ENCODE measurements around the gene ZBTB38. TPM values are rescaled to one million over a fixed set of nuclear protein-coding genes. Genes with fewer than 3 reads are reported as not detected.

Gene ZBTB38
- total and polyA plus RNA-seq, 2 donors (not counting 3 experiments of a cell fraction or from before 2014, with no cell fraction given), result 31.1 to 85.2 TPM

GRCh38 chr3:141391298-141391990, 23.1 kb downstream of the ZBTB38 start:
- DNase-seq (ENCODE audit: low read depth, low spot score) (no peak), FAIRE-seq (no peak)
- no peaks in the 10 kb centered on the region for H3K9me1 ChIP-seq (replicated peaks; ENCODE audit: control insufficient read depth, extremely low read depth, insufficient read depth, low read length)
- TF ChIP-seq FOS (IDR thresholded peaks at IDR 0.05; ENCODE audit: borderline replicate concordance, insufficient read depth, low read length), result no peak
- TF ChIP-seq MYC (IDR thresholded peaks at IDR 0.05; ENCODE audit: low read depth, low read length), result no peak
- TF ChIP-seq POLR2AphosphoS5 (IDR thresholded peaks at IDR 0.05; ENCODE audit: insufficient read depth, low read depth, low read length), result no peak
- TF ChIP-seq GATA2 (IDR thresholded peaks at IDR 0.05; ENCODE audit: insufficient read depth, insufficient read length, low read depth, low read length), result no peak
- TF ChIP-seq CTCF (IDR thresholded peaks at IDR 0.05; ENCODE audit: extremely low read depth in 1 of 2, insufficient read depth in 1 of 2, low read depth in 1 of 2, low read length in 2 of 2), result no peak
- TF ChIP-seq POLR2A (IDR thresholded peaks at IDR 0.05; ENCODE audit: low read depth, low read length), result no peak
- no peak for TF ChIP-seq MAX (IDR thresholded peaks at IDR 0.05; ENCODE audit: insufficient read depth, insufficient read length)
- no peak for TF ChIP-seq JUN (IDR thresholded peaks at IDR 0.05; ENCODE audit: borderline replicate concordance, insufficient read depth, insufficient read length, low read depth)
- no peak for TF ChIP-seq EZH2 (IDR thresholded peaks at IDR 0.05; ENCODE audit: borderline replicate concordance, low read depth, low read length, severe bottlenecking)
- H2AFZ ChIP-seq (ENCODE audit: low read depth, low read length), result no peak overlapping the region
- intact Hi-C loops (cut with micrococcal nuclease), result no loop called here
- H3K27ac ChIP-seq (ENCODE audit: insufficient read depth, low read depth, low read length), result no peak overlapping the region
- H3K36me3 ChIP-seq (ENCODE audit: control insufficient read depth in 2 of 2, extremely low read depth in 1 of 2, insufficient read depth in 2 of 2, low read length in 2 of 2), result peaks cover 0 to 7% of the 10 kb centered on the region in 2 experiments
- no peaks in the 10 kb centered on the region for H3K27me3 ChIP-seq (ENCODE audit: control insufficient read depth in 2 of 2, insufficient read depth in 2 of 2, low read length in 2 of 2)
- POLR2A ChIA-PET, result no interaction called here
- H3K4me1 ChIP-seq (ENCODE audit: control insufficient read depth, extremely low read depth, insufficient read depth, low read length), result peaks cover 13% of the 10 kb centered on the region
- no peaks in the 10 kb centered on the region for H4K20me1 ChIP-seq (replicated peaks; ENCODE audit: control insufficient read depth, extremely low read depth, insufficient read depth, low read length)
- H3K79me2 ChIP-seq (ENCODE audit: control insufficient read depth, insufficient read depth, low read length), result no peaks in the 10 kb centered on the region
- no peaks in the 10 kb centered on the region for H3K9me3 ChIP-seq (replicated peaks; ENCODE audit: control insufficient read depth, insufficient read depth, low read length)
- BruUV-seq (replicated peaks), result no TSS peak
- CTCF ChIA-PET, result interaction anchor here (0.7 kb wide), 1 partner anchor 69 kb away, joined by 3 read pairs; no protein-coding TSS in a partner anchor
- H3K9ac ChIP-seq (replicated peaks; ENCODE audit: extremely low read depth, insufficient read depth, low read length), result no peak overlapping the region
- H3K4me2 ChIP-seq (ENCODE audit: insufficient read depth, low read length), result no peak overlapping the region
- H3K4me3 ChIP-seq (replicated peaks in 1 of 3; ENCODE audit: insufficient read depth in 1 of 3, low read depth in 1 of 3, low read length in 3 of 3), result no peak overlapping the region
- dilution Hi-C loops (cut with MboI; ENCODE audit: extremely low pct_ligation_motif_present, low sequenced_read_pairs), result no loop called here

Measured in endothelial cell of umbilical vein (primary cell).